ENCODE results near the gene PRR5L.
"Not testable (repeated sequence)": the region's sequence is repeated elsewhere in the genome, so short reads cannot be mapped to it uniquely, and the experiment has no call there.

PRR5L gene

GRCh38 chr11:36311926-36312595, 16.0 kb downstream of the PRR5L start:
- no peak for TF ChIP-seq CTCF (IDR thresholded peaks at IDR 0.05)
- TF ChIP-seq ZFX (IDR thresholded peaks at IDR 0.05; ENCODE audit: borderline replicate concordance), result no peak
- H3K27ac ChIP-seq, result no peak overlapping the region

- no peak overlapping the region for H3K27ac ChIP-seq
- TF ChIP-seq CTCF (IDR thresholded peaks at IDR 0.05) (no peak), ZFX (IDR thresholded peaks at IDR 0.05; ENCODE audit: borderline replicate concordance) (no peak)
Observed at GRCh38 chr11:36312611-36313472, 16.8 kb downstream of the PRR5L start.

- H3K27ac ChIP-seq, result no peak overlapping the region
Observed at GRCh38 chr11:36313750-36314433, 17.8 kb downstream of the PRR5L start.

GRCh38 chr11:36314434-36314767, 18.3 kb downstream of the PRR5L start:
- no peak for TF ChIP-seq ZFX (IDR thresholded peaks at IDR 0.05; ENCODE audit: borderline replicate concordance)
- no peak for TF ChIP-seq CTCF (IDR thresholded peaks at IDR 0.05)
- no peak overlapping the region for H3K27ac ChIP-seq

More at GRCh38 chr11:36313750-36314433, 17.8 kb downstream of the PRR5L start:
- TF ChIP-seq ZFX (IDR thresholded peaks at IDR 0.05; ENCODE audit: borderline replicate concordance) (no peak), CTCF (IDR thresholded peaks at IDR 0.05) (no peak)

GRCh38 chr11:36316049-36316448, 20.0 kb downstream of the PRR5L start:
- TF ChIP-seq ZFX (IDR thresholded peaks at IDR 0.05; ENCODE audit: borderline replicate concordance) (no peak), CTCF (IDR thresholded peaks at IDR 0.05) (no peak)
- no peak overlapping the region for H3K27ac ChIP-seq

- no peak for TF ChIP-seq CTCF (IDR thresholded peaks at IDR 0.05)
- no peak for TF ChIP-seq ZFX (IDR thresholded peaks at IDR 0.05; ENCODE audit: borderline replicate concordance)
- no peak overlapping the region for H3K27ac ChIP-seq
Observed at GRCh38 chr11:36317992-36318391, 21.9 kb downstream of the PRR5L start.

- H3K27ac ChIP-seq, result not testable (repeated sequence)
Observed at GRCh38 chr11:36324956-36325355, 28.9 kb downstream of the PRR5L start.

GRCh38 chr11:36325403-36325802, 29.3 kb downstream of the PRR5L start:
- H3K27ac ChIP-seq, result not testable (repeated sequence)

Data from 22Rv1 (cell line).